ENCODE results near the gene RYR1. TPM values are rescaled to one million over a fixed set of nuclear protein-coding genes. Genes with fewer than 3 reads are reported as not detected.

The RYR1 gene
- total RNA-seq, 1 donor from 2014 or later: 7.4 TPM

GRCh38 chr19:38519168-38519567, 85.7 kb downstream of the RYR1 start:
- Histone ChIP-seq H3K27me3 (ENCODE audit: control insufficient read depth, insufficient read depth, low read length) (no peaks in the 10 kb centered on the region), H3K36me3 (ENCODE audit: control insufficient read depth, insufficient read depth, low read length) (no peaks in the 10 kb centered on the region), H3K4me3 (ENCODE audit: low read depth, low read length) (no peak overlapping the region)
- DNase-seq (ENCODE audit: low read depth): no peak
- FAIRE-seq: no peak
- TF ChIP-seq CTCF (IDR thresholded peaks at IDR 0.05; ENCODE audit: insufficient read depth, low read length, severe bottlenecking): no peak

GRCh38 chr19:38519988-38520387, 86.5 kb downstream of the RYR1 start:
- DNase-seq (ENCODE audit: low read depth) (no peak), FAIRE-seq (no peak)
- Histone ChIP-seq H3K27me3 (ENCODE audit: control insufficient read depth, insufficient read depth, low read length) (no peaks in the 10 kb centered on the region), H3K4me3 (ENCODE audit: low read depth, low read length) (no peak overlapping the region), H3K36me3 (ENCODE audit: control insufficient read depth, insufficient read depth, low read length) (no peaks in the 10 kb centered on the region)
- no peak for TF ChIP-seq CTCF (IDR thresholded peaks at IDR 0.05; ENCODE audit: insufficient read depth, low read length, severe bottlenecking)

GRCh38 chr19:38522915-38523314, 89.4 kb downstream of the RYR1 start:
- H3K36me3 ChIP-seq (ENCODE audit: control insufficient read depth, insufficient read depth, low read length): no peaks in the 10 kb centered on the region
- H3K27me3 ChIP-seq (ENCODE audit: control insufficient read depth, insufficient read depth, low read length): peaks cover 2% of the 10 kb centered on the region
- TF ChIP-seq CTCF (IDR thresholded peaks at IDR 0.05; ENCODE audit: insufficient read depth, low read length, severe bottlenecking): no peak
- no peak overlapping the region for H3K4me3 ChIP-seq (ENCODE audit: low read depth, low read length)
- no peak for DNase-seq (ENCODE audit: low read depth)
- no peak for FAIRE-seq

- no peak for FAIRE-seq
- peaks cover 2% of the 10 kb centered on the region for H3K27me3 ChIP-seq (ENCODE audit: control insufficient read depth, insufficient read depth, low read length)
- H3K4me3 ChIP-seq (ENCODE audit: low read depth, low read length): no peak overlapping the region
- DNase-seq (ENCODE audit: low read depth): no peak
- no peak for TF ChIP-seq CTCF (IDR thresholded peaks at IDR 0.05; ENCODE audit: insufficient read depth, low read length, severe bottlenecking)
- no peaks in the 10 kb centered on the region for H3K36me3 ChIP-seq (ENCODE audit: control insufficient read depth, insufficient read depth, low read length)
Observed at GRCh38 chr19:38523319-38523718, 89.8 kb downstream of the RYR1 start.

GRCh38 chr19:38524369-38524768, 90.9 kb downstream of the RYR1 start:
- DNase-seq (ENCODE audit: low read depth) (no peak), FAIRE-seq (no peak)
- Histone ChIP-seq H3K36me3 (ENCODE audit: control insufficient read depth, insufficient read depth, low read length) (no peaks in the 10 kb centered on the region), H3K4me3 (ENCODE audit: low read depth, low read length) (no peak overlapping the region), H3K27me3 (ENCODE audit: control insufficient read depth, insufficient read depth, low read length) (peaks cover 2% of the 10 kb centered on the region)
- no peak for TF ChIP-seq CTCF (IDR thresholded peaks at IDR 0.05; ENCODE audit: insufficient read depth, low read length, severe bottlenecking)

DNA sequence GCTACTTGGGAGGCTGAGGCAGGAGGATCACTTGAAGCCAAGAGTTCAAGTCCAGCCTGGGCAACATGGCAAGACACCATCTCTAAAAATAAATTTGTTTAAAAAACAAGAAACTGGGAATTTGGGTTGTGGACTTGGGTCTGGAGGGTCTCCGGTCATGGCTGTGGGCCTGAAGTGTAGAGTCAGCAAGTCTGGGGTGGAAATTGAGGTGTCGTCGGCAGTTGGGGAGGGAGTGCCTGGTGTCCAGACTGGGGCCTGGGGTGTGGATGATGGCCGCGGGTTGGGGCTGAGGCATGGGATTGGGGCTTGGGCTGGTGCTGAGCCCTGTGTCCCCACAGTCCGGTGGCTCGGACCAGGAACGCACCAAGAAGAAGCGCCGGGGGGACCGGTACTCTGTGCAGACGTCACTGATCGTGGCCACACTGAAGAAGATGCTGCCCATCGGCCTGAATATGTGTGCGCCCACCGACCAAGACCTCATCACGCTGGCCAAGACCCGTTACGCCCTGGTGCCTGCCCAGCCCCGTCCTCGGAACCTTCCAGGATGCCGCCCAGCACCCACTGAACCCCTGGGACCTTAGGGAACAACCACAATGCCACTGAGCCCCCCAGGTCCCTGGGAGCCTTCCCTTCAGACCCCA, 91.6 kb downstream of the RYR1 start:
- no peak overlapping the region for H3K4me3 ChIP-seq (ENCODE audit: low read depth, low read length)
- no peak for DNase-seq (ENCODE audit: low read depth)
- H3K27me3 ChIP-seq (ENCODE audit: control insufficient read depth, insufficient read depth, low read length): peaks cover 2% of the 10 kb centered on the region
- no peaks in the 10 kb centered on the region for H3K36me3 ChIP-seq (ENCODE audit: control insufficient read depth, insufficient read depth, low read length)
- TF ChIP-seq CTCF (IDR thresholded peaks at IDR 0.05; ENCODE audit: insufficient read depth, low read length, severe bottlenecking): no peak
- FAIRE-seq: no peak

Measured in bronchial epithelial cell (primary cell).